ENCODE results near the gene SYNGR4. TPM values are rescaled to one million over a fixed set of nuclear protein-coding genes. Genes with fewer than 3 reads are reported as not detected.

Gene SYNGR4
- total RNA-seq, 8 experiments from 2014 or later, result 1.4 TPM; not detected in 7

- Histone ChIP-seq H3K27ac (no peak overlapping the region), H3K4me3 (no peak overlapping the region), H3K4me1 (replicated peaks in 1 of 2) (peaks cover 4 to 9% of the 10 kb centered on the region in 2 donors)
- in situ Hi-C loops (cut with MboI; ENCODE audit: low pct_unique_long_range_greater_than_20kb in 2 of 9, low sequenced_read_pairs in 9 of 9, unreplicated experiment in 9 of 9), result no loop called here
- 40% methylated on average over 2 of the region's 14 CpGs; no CpG with 5 or more reads in 9 of the 10 experiments for WGBS, 10 experiments
- ATAC-seq (replicated peaks in 6 of 8), result peak in 6 of 8 experiments; percentile 25 to 77 (median 52)
These were observed 51.2 kb downstream of the SYNGR4 start for GRCh38 chr19:48415395-48415794.

- in situ Hi-C loops (cut with MboI; ENCODE audit: low pct_unique_long_range_greater_than_20kb in 2 of 9, low sequenced_read_pairs in 9 of 9, unreplicated experiment in 9 of 9), result no loop called here
- Histone ChIP-seq H3K27ac (no peak overlapping the region), H3K4me3 (no peak overlapping the region), H3K4me1 (replicated peaks in 1 of 2) (peaks cover 4 to 9% of the 10 kb centered on the region in 2 donors)
- 100% methylated on average over 3 of the region's 30 CpGs; no CpG with 5 or more reads in 9 of the 10 experiments for WGBS, 10 experiments
- no peak for ATAC-seq (replicated peaks in 6 of 8)
These were observed 51.6 kb downstream of the SYNGR4 start for GRCh38 chr19:48415806-48416221.

- in situ Hi-C loops (cut with MboI; ENCODE audit: low pct_unique_long_range_greater_than_20kb in 2 of 9, low sequenced_read_pairs in 9 of 9, unreplicated experiment in 9 of 9), result no loop called here
- H3K4me3 ChIP-seq, result no peak overlapping the region
- ATAC-seq (replicated peaks in 6 of 8), result peak in 4 of 8 experiments; percentile 15 to 34 (median 25)
- peaks cover 4 to 9% of the 10 kb centered on the region in 2 donors for H3K4me1 ChIP-seq (replicated peaks in 1 of 2)
- WGBS, 10 experiments, result 68 to 100% (median 77%) methylated on average over 1 to 4 of the region's 7 CpGs; no CpG with 5 or more reads in 5 of the 10 experiments
- H3K27ac ChIP-seq, result no peak overlapping the region
These were observed 53.3 kb downstream of the SYNGR4 start for GRCh38 chr19:48417421-48417820.

DNA sequence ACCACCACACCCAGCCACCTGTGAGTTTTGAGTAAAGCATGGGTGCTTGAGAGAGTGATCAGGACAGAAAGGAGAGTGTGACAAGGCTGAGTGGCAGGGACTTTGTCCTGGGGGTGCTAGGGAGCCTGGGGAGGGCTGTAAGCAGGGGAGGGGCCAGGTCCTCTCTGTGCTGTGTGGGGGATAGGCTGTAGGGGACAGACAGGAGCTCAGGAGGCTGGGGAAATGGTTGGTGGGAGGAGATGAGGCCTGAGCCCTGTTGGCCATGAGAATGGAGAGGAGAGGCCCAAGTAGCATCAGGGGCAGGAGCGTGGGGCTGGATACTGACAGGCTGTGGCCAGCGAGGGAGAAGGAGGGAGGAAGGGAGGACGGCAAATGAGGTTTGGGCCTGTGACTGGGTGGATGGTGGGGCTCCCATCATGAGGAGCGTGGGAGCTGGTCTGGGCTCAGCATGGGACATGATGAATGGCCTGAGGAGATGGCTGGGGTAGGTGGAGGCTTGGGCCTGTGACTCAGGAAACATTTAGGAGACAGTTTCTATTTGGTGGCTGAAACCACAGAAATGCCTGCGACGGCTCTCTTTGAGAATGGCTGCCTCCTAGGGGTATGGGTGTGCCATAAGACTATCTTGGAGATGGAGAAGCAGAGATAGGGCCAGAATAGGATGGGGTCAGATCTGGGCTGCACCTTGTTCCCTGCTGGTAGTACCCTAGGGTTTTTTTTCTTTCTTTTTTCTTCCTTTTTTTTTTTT lies 54.3 kb downstream of the SYNGR4 start:
- peaks cover 4 to 9% of the 10 kb centered on the region in 2 donors for H3K4me1 ChIP-seq (replicated peaks in 1 of 2)
- ATAC-seq (replicated peaks in 6 of 8), result peak in 2 of 8 experiments; percentile 24 to 39
- no peak overlapping the region for H3K4me3 ChIP-seq
- in situ Hi-C loops (cut with MboI; ENCODE audit: low pct_unique_long_range_greater_than_20kb in 2 of 9, low sequenced_read_pairs in 9 of 9, unreplicated experiment in 9 of 9), result no loop called here
- WGBS, 10 experiments, result 63 to 93% (median 78%) methylated on average over 2 to 4 of the region's 6 CpGs; no CpG with 5 or more reads in 6 of the 10 experiments
- no peak overlapping the region for H3K27ac ChIP-seq

DNA sequence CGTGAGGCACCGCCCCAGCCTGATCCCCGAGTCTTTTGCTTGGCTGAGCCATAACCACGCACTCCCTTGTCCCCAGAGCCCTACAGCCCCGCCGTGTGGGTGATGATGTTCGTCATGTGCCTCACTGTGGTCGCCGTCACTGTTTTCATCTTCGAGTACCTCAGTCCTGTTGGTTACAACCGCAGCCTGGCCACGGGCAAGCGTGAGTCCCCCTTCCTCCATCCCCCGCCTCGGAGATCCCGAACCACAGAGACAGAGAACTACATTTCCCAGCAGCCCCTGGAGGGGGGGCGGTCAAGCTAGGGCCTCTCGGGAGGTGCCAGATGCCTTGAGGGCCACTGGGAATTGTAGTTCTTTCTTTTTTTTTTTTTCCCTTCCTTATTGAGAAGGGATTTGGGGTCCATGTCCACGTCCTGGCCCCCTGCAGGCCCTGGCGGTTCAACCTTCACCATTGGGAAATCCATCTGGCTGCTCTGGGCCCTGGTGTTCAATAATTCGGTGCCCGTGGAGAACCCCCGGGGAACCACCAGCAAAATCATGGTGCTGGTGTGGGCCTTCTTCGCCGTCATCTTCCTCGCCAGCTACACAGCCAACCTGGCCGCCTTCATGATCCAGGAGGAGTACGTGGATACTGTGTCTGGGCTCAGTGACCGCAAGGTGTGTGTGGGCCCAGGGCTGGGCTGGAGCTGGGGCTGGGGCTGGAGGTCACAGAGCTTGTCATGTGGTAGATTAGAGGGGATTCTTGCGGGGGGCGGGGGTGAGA lies 55.2 kb downstream of the SYNGR4 start:
- in situ Hi-C loops (cut with MboI; ENCODE audit: low pct_unique_long_range_greater_than_20kb in 2 of 9, low sequenced_read_pairs in 9 of 9, unreplicated experiment in 9 of 9), result no loop called here
- H3K27ac ChIP-seq, result no peak overlapping the region
- H3K4me1 ChIP-seq (replicated peaks in 1 of 2), result peaks cover 4% of the 10 kb centered on the region in 2 donors
- WGBS, 10 experiments, result 40 to 100% (median 74%) methylated on average over 1 to 7 of the region's 31 CpGs; no CpG with 5 or more reads in 2 of the 10 experiments
- no peak overlapping the region for H3K4me3 ChIP-seq
- ATAC-seq (replicated peaks in 6 of 8), result peak in 7 of 8 experiments; percentile 23 to 73 (median 31)

DNA sequence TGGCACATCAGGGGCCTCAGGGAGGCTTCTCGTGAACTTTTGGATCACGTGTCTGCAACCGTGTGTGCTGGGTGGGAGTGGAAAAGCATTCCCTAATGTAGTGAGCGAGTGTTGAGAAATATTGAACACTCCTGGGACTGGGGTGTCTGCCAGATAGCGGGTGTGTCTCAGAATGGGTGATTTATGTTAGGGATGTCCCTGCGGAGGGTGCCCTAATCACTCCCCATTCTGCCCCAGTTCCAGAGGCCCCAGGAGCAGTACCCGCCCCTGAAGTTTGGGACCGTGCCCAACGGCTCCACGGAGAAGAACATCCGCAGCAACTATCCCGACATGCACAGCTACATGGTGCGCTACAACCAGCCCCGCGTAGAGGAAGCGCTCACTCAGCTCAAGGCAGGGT lies 57.4 kb downstream of the SYNGR4 start:
- H3K4me3 ChIP-seq, result no peak overlapping the region
- H3K27ac ChIP-seq, result no peak overlapping the region
- peak in 2 of 8 experiments; percentile 71 to 73 for ATAC-seq (replicated peaks in 6 of 8)
- WGBS, 10 experiments, result 3 to 100% (median 82%) methylated on average over 1 to 5 of the region's 16 CpGs; no CpG with 5 or more reads in 4 of the 10 experiments
- in situ Hi-C loops (cut with MboI; ENCODE audit: low pct_unique_long_range_greater_than_20kb in 2 of 9, low sequenced_read_pairs in 9 of 9, unreplicated experiment in 9 of 9), result no loop called here
- H3K4me1 ChIP-seq (replicated peaks in 1 of 2), result peaks cover 4 to 12% of the 10 kb centered on the region in 2 donors

- peak; percentile 37 to 66 (median 52) for ATAC-seq (replicated peaks in 6 of 8)
- in situ Hi-C loops (cut with MboI; ENCODE audit: low pct_unique_long_range_greater_than_20kb in 2 of 9, low sequenced_read_pairs in 9 of 9, unreplicated experiment in 9 of 9), result no loop called here
- H3K27ac ChIP-seq, result peak overlapping the region in 1 of 2 donors; percentile 45
- H3K4me1 ChIP-seq (replicated peaks in 1 of 2), result peaks cover 0 to 7% of the 10 kb centered on the region in 2 donors
- WGBS, 10 experiments, result 0 to 54% (median 36%) methylated on average over 1 to 7 of the region's 8 CpGs; no CpG with 5 or more reads in 2 of the 10 experiments
- no peak overlapping the region for H3K4me3 ChIP-seq
These were observed 60.6 kb downstream of the SYNGR4 start for GRCh38 chr19:48424694-48425219.

Other genes starting within 250 kb of the SYNGR4 start
- 10 to 100 TPM; 12.8 to 54.4 (median 24.0) TPM for gene LIG1, start 194.0 kb upstream of the SYNGR4 start, total RNA-seq
- 1 to 10 TPM; 1.1 to 3.9 (median 2.4) TPM for gene ZSWIM9, start 193.7 kb upstream of the SYNGR4 start, total RNA-seq
- gene CARD8, start 108.5 kb upstream of the SYNGR4 start, total RNA-seq, result 10 to 100 TPM; 12.3 to 35.1 (median 16.8) TPM
- 1 to 10 TPM in 6 of 8 experiments, under 1 TPM in 2; 0.15 to 6.4 (median 4.0) TPM for gene ZNF114, start 94.3 kb upstream of the SYNGR4 start, total RNA-seq
- 100 to 1,000 TPM in 2 of 8 experiments, 10 to 100 TPM in 4, 1 to 10 TPM in 2; 5.3 to 382 (median 35.3) TPM for gene EMP3, start 38.8 kb upstream of the SYNGR4 start, total RNA-seq
- 10 to 100 TPM in 1 of 8 experiments, 1 to 10 TPM in 7; 4.0 to 12.7 (median 7.9) TPM for gene TMEM143, start 427 bp upstream of the SYNGR4 start, total RNA-seq
- 100 to 1,000 TPM in 4 of 8 experiments, 10 to 100 TPM in 4; 79.6 to 120 (median 96.8) TPM for gene KDELR1, start 27.2 kb downstream of the SYNGR4 start, total RNA-seq
- gene GRIN2D, start 29.3 kb downstream of the SYNGR4 start, total RNA-seq, result 1 to 10 TPM in 4 of 8 experiments, under 1 TPM in 4; 0.31 to 3.2 (median 1.2) TPM
- 10 to 100 TPM; 10.6 to 46.5 (median 21.8) TPM for gene GRWD1, start 81.6 kb downstream of the SYNGR4 start, total RNA-seq
- 1 to 10 TPM in 3 of 8 experiments, under 1 TPM in 5; 0.49 to 1.3 (median 0.86) TPM for gene KCNJ14, start 91.2 kb downstream of the SYNGR4 start, total RNA-seq
- gene CYTH2, start 105.0 kb downstream of the SYNGR4 start, total RNA-seq, result 10 to 100 TPM; 17.3 to 84.5 (median 39.3) TPM
- 10 to 100 TPM in 3 of 8 experiments, 1 to 10 TPM in 2, under 1 TPM in 3; 0.25 to 17.5 (median 6.1) TPM for gene LMTK3, start 147.5 kb downstream of the SYNGR4 start, total RNA-seq
- 1 to 10 TPM in 1 of 8 experiments, under 1 TPM in 7; 0.16 to 1.9 (median 0.54) TPM for gene SULT2B1, start 187.8 kb downstream of the SYNGR4 start, total RNA-seq
- under 1 TPM in 4 of 8 experiments, not detected in 4; 0.22 to 0.66 (median 0.50) TPM for gene SPACA4, start 242.4 kb downstream of the SYNGR4 start, total RNA-seq